HG03439 (cell line): Measurements from ENCODE around the gene ZDHHC13.

ENCODE experiments used
- ATAC-seq: cut with Tn5 transposase; IDR thresholded peaks from one replicate; pipeline ENCODE4 v1.9.1; 2021; ENCODE audit warnings: mild to moderate bottlenecking, moderate library complexity; ENCODE audit not compliant: unreplicated experiment

The ZDHHC13 gene, protein sequence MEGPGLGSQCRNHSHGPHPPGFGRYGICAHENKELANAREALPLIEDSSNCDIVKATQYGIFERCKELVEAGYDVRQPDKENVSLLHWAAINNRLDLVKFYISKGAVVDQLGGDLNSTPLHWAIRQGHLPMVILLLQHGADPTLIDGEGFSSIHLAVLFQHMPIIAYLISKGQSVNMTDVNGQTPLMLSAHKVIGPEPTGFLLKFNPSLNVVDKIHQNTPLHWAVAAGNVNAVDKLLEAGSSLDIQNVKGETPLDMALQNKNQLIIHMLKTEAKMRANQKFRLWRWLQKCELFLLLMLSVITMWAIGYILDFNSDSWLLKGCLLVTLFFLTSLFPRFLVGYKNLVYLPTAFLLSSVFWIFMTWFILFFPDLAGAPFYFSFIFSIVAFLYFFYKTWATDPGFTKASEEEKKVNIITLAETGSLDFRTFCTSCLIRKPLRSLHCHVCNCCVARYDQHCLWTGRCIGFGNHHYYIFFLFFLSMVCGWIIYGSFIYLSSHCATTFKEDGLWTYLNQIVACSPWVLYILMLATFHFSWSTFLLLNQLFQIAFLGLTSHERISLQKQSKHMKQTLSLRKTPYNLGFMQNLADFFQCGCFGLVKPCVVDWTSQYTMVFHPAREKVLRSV

DNA sequence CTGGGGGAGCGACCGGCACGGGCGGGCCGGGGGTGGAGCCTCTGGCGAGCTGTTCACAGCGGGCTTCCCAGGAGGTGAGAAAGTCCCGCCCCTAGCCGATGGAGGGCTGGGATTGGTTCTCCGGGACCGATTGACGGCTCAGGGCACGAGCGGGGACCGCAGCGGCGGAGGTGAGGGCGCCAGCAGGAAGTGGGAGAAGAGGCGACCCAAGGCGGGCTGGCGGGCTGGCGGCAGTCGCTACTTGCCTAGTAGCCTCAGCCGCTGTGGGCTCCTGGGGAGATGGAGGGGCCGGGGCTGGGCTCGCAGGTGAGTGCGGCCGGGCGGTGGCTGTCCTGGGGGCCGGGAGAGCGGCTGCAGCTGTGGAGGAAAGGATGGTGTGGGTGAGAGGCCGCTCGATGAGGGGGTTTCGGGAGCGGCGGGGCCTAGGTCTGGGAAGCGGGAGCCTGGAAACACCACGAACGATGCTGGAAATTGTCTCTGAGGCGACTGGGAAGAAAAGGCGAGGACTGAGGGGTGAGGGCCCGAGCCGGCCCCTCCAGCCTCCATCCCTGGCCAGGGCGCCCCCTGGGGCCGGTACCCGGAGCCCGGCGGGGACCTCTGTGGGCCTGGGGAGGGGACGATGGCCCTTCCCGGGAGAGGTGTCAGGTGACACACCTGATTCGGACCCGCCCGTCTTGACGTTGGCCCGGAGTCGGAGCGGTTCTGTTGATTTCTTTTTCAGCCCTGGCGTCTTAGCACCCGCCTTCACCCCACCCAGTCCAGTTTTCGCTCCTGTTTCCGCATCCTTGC is at the start of gene ZDHHC13:
TSS of gene ZDHHC13 (plus strand) at position 198 of the 789 bp plus-strand sequence. CDS start at position 280, 82 bp downstream.
- ATAC-seq: peak; percentile 100

DNA sequence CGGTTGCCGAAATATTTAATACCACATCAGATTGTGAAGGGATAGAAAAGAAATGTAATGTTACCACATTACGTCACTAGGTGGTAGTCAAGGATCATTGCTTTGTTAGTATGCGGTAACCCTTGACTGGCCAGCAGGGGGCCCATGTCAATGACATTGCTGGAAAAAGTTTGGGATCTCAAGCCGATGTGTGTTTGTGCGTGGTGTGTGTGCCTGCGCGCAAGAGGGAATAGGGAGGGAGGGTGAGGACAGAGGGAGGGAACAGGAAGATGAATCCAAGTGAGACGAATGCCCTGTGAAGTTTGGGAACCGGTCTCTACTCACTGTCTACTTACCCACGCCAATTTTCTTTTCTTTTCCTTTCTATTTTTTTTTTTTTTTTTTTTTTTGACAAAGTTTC is 45.7 kb upstream of the ZDHHC13 start:
- peak; percentile 92 for ATAC-seq

DNA sequence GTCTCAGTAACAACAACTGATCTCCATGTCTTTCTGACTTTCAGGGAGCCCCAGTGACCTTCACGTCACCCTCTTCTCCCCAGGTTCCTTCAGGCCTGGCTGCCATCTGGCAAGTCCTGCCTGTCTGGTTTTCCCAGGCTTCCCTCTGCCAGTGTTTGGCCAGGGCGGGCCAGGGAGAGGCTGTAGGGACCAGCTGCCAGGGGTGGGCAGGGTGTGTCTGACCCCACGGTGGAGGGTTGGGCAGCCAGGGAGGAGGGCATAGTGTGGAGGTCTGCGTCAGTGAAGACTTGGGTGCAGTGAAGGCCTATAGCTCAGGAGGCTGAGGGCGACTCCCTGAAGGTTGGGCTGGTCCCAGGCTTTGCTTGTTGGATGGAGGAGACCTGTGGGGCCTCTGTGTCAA is 44.5 kb upstream of the ZDHHC13 start:
- no peak for ATAC-seq

DNA sequence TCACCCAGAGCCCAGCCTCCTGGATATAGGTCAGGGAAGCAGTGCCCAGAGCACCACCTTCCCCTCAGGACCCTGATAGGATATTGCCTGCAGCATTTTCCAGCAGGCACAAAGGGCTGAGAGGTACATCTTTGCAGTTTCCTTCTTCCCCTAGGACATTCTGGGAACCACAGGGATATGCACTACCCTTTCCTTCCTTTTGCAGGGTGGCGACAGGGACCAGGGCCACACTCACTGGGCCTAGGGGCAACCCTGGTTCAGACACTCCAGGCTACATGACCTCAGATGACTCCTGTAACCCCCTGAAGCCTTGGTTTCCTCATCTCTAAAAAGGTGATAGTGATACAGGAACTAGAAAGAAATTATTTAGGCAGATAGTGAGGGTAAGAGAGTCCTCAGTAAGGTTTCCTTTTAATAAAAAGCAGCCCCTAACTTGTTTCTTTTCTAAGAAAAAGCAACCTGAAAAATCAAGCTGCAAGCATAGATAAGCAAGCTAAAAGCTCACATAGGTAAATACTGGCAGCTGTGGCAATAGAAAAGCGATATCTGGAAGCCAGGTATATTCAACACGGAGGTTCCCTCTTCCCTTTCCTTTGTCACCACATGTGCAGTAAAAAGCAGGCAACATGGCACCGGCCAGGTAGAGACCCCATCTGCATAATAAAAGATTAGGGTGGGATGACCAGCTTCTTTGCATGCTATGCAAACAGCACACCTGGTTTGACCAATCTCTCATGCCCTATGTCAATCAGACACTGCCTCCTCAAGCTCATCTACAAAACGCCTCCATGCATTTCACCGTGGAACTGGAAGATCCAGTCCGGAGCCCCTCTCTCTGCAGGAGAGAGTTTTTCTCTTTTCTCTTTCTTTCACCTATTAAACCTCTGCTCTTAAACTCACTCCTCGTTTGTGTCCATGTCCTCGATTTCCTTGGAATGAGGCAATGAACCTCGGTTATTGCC is 43.2 kb upstream of the ZDHHC13 start:
- ATAC-seq: no peak

DNA sequence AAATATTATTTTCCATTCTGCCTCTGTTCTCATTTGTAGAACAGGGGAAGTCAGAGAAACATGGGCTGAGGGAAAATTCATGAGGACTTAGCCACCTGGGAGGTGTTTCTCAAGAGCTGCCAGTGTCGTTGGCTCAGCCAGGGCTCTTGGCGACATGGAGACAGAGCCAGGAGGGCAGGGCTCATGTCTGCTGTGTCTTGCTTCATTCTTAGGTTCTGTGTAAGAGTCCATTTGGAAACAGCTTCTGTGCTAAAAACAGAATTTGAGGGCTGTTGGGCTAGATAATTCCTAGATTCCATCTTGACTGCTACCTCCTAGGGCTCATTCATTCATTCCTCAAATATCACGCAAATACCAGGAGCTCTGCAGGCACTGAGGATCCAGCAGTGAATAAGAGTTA is 41.3 kb upstream of the ZDHHC13 start:
- no peak for ATAC-seq

DNA sequence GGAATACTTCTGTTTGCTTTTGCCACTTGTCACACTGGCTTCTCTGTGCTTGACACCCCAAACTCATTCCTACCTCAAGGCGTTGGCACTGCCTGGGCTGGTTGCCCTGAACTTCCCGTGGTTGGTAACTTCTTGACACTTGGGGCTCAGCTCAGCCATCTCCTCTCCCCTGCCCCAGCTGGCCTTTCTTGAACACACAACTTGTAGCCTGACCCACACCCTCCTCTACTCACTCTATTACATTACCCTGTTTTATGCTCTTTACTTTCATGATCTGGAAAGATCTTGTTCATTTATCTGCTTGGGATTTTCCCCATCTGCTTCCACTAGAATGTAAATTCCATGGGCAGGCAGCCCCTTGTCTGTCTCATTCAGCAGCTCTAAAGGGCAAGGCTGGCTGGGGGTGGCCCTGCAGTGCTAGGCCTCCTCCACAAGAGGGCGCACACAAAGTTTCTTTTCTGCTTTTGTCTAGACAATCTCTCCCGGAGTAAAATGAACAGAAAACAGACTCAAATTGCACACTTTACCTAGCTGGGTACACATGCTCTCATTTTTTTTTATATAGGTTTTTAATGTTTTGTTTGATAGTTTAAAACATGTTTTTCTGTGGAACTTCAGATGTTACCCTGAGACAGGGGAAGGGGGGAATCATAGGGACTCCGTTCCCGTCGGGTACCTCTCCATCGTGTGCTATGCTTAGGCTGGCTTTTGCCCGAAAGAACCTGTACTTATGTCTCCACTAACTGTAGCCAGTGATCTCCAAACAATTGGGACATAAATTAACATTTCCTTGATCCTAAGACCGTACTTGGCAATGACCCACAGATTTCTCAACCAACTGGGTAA is 40.0 kb upstream of the ZDHHC13 start:
- ATAC-seq: no peak

DNA sequence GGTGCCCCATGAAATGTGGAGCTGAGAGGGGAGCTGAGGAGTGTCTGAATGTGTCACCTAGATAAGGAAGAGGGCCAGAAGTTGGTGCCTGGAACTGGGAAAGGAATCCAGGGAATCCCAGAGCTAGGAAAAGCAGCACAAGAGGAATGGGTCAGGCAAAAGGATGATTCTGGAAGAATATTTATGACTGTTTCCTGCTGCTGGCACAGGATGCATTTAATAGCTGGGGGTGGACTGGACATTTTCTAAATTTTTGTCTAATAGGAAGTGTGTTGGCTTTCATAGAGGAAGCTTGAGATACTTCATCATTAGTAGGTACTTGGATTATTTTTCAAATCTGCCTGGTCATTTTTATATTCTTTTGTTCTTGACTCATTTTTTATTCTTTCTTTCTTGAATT is 39.0 kb upstream of the ZDHHC13 start:
- no peak for ATAC-seq

DNA sequence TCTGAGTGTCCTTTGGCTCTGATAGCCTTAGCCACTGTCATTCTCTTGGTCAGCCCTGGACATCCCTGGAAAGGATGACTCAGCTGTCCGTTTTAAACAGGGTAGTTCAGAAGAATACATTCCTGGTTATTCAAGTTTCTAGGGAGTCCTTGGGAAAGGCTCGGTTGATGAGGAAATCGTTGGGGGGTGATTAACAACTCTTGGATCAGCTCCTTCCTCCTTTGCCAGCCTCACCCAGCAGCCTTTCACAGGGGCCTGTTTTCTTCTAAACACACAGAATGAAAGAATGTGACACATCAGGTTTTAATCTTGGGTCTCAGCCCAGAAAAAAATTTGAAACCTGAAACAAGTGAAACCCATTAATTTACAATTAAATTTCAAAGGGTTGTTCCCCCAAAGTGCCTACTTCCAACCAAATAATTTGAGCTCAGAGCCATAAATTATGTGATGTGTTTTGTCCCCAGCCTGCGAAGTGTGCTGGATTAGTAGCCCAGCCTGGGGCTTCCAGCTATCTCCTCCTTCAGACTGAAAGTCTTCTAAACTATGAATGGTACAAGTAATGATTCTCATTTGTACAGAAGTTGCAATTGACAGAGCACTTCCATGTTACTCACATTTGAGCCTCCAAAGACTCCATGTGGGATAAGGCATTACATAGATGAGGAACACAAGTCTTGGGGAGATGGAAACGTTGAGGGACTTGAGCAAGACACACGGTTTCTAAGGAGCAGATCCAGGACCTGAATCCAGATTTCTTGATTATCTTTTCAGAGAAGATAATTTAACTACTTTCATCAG is 37.1 kb upstream of the ZDHHC13 start:
- no peak for ATAC-seq

DNA sequence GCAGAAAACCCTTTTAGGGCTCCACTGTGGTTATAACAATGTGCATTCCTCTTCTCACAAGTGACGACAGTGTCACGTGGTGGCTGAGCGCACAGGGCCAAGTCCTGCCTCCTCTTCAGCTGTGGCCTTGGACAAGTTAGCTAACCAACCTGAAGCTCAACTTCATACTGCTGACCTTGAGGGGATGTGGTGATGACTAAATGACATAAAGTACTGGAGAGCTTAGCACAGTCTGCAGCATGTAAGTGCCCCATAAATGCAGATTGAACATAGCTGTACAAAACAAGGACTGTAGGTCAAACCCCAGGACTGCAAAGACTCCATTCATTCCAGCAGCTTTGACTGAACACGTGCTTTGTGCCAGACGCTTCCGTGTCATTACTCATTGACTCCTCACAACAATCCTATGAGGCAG is 36.4 kb upstream of the ZDHHC13 start:
- ATAC-seq: no peak

DNA sequence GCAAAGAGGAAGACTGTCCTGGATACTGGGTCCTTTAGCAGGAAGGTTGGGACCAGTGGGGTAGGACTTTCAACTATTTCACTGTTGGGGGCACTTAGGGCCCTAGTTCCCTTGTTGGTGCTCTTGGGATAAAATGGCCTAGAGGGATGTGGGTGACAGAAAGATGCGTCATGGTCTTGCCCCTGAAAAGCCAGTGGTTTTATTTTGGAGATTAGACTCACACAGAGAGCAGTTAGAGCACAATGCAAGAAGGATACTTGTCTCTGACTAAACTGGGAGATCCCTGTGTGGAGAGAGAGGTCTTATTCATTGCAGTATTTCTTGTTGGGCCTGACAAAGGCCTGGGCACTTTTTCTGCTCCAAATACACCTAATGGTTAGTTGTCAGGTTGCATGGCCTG is 33.8 kb upstream of the ZDHHC13 start:
- no peak for ATAC-seq

DNA sequence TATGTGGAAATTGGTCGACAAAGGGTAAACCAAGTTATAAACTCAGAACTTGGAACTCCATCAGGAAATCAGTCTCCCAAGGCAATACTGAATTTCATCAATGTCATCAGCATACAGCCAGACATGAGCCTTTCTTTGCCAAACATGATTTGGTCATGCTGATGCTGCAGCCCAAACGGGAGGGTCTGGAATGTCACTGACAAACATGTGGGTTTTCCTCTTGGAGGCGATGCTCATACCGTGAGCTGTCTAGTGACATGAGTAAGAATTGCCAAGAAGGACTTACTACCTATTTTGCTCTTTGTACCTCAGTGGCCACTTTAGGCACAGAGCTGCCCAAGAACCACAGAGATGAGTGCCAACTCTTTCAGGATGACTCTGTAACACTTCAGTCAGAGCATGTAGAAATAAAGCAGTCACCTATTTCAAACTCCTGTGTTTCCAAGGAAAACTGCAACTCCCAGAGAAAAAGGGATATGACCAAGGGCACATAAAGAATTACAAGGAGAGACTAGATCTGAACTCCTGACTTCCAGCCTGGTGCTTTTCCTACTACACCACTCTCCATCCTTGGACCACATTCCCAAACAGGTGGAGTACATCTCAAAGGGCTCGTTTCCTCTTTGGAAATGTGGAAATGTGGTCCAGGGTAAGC is 32.2 kb upstream of the ZDHHC13 start:
- ATAC-seq: no peak

DNA sequence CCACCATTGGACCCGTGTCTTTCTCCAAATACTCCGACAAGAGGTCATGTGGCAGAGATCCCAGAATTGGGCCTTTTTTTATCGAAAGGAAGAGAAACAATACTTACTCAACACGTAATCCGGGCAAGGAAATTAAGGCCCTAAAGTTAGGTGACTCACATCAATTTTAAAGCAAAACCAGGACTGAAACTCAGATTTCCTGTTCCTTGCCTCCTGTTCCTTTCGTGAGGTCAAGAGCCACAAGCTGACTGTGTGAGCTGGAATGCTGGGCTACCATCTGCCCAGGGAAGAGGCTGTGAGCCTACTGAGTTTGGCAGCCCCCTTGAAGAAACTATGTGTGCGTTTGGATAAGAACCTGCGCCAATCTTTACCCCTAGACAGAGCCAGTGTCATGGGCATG is 29.3 kb upstream of the ZDHHC13 start:
- no peak for ATAC-seq

DNA sequence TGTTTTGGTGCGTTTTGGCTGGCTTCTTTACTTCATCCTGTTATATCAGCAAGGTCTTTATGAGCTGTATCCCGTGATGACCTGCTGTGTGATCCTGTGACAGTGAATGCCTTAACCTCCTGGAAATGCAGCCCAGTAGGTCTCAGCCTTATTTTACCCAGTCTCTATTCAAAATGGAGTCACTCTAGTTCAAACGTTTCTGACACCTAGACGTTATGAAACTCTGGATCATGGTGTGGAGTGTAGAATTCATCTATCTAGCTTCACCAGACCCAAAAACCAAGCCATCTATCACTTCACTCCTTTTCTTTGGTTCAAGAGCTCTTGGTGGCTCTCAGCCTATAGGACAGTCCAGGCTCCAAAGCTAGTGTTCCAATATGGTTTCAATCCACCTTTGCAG is 28.2 kb upstream of the ZDHHC13 start:
- no peak for ATAC-seq

DNA sequence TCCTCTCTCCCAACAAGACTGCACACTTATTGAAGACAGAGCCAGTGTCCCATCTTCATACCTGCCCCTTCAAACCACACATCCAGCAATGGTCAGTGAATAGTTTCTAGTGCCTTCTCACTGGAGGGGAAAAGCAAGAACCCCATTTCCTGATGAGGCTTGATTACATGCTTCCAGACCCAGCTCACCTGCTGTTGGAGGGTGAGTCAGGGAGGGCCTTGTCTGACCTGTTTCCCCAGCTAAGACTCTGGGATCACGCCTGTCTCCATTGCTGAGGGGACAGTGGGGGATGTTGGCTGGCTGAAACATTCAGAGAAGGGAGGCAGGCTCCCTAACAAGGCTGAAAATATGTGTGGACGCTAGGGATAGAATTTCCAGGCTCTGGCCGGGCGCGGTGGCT is 27.5 kb upstream of the ZDHHC13 start:
- ATAC-seq: no peak

DNA sequence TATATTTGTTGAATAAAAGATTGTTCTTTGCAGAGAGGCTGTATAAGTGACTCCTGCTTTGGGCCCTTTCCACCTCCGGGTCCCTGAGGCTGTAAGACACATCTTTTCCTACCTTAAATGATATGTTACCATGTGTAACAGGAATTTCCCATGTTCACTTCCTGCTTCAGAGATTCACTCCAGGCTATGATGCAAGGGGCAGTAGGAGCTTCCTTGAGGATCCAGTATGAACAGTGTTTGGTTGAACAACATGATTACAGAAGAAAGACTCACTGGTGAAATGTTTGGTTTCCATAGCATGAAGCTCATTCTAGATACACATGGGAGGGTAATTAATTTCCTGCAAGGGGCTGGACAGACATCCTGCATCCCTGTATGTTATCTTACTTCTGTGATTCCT is 25.6 kb upstream of the ZDHHC13 start:
- ATAC-seq: no peak

DNA sequence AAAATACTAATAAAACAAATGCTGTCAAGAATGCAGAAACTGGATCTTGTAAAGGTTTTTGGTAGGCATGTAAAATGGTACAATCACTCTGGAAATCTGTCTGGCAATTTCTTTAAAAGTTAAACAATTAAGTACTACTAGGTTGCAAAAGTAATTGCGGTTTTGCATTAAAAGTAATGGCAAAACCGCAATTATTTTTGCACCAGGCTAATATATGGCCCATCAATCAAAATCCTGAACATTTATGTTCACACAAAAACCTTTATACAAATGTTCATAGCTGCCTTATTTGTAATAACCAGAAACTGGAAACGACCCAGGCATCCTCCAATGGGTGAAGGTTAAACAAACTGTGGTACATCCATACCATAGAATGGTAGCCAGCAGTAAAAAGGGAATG is 24.6 kb upstream of the ZDHHC13 start:
- ATAC-seq: no peak

DNA sequence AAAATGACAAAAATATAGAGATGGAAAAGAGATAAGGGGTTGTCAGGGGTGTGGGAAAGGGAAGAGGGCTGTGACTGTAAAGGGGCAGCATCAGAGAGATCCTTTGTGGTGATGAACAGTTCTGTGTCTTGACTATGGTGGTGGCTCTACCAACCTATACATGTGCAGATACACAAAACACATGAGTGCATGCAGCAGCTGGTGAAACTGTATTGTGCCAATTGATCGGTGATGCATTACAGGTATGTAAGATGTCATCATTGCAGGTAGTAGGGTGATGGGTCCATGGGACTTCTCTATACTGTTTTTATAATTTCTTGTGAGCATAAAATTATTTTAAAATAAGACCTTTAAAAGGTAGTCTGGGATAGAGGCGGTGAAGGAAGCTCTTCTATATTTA is 24.1 kb upstream of the ZDHHC13 start:
- ATAC-seq: no peak

DNA sequence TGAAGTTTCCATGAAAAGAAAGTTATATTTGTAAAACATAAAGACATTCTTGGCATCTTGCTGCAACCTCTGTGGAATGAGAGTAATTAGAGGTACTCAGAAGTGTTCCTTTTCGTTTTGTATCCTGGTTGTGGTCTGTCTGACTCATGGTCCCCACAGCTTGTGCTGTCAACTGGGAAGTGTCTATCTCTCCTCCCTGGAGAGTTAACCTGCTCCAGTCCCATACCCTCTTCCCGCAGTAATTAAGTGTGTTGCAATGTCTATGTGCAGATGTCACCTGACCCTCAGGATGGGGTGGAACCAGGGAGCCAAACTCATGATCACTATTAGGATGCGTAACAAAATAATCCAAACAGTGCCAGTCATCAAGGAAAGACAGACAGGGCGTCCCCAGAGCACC is 23.0 kb upstream of the ZDHHC13 start:
- ATAC-seq: no peak
